Glomerular endothelial cell (primary cell): ENCODE data around the gene MRPL27. TPM values are rescaled to one million over a fixed set of nuclear protein-coding genes. Genes with fewer than 3 reads are reported as not detected.
"Not testable (repeated sequence)": the region's sequence is repeated elsewhere in the genome, so short reads cannot be mapped to it uniquely, and the experiment has no call there.

Experiments
- DNase-seq: peaks from one replicate; pipeline ENCODE4 v3.0.0-alpha.2; 2011; ENCODE audit warnings: low read depth, low spot score; ENCODE audit errors: extremely low read depth
- total RNA-seq: library from RNA; depleted of rRNA; stranded (reverse); fragments of >200 nt; gene quantifications from 2 replicates; pipeline ENCODE4 v1.2.3, GENCODE V29; 2015

The MRPL27 gene
- total RNA-seq, 1 donor from 2014 or later = 57.3 TPM

DNA sequence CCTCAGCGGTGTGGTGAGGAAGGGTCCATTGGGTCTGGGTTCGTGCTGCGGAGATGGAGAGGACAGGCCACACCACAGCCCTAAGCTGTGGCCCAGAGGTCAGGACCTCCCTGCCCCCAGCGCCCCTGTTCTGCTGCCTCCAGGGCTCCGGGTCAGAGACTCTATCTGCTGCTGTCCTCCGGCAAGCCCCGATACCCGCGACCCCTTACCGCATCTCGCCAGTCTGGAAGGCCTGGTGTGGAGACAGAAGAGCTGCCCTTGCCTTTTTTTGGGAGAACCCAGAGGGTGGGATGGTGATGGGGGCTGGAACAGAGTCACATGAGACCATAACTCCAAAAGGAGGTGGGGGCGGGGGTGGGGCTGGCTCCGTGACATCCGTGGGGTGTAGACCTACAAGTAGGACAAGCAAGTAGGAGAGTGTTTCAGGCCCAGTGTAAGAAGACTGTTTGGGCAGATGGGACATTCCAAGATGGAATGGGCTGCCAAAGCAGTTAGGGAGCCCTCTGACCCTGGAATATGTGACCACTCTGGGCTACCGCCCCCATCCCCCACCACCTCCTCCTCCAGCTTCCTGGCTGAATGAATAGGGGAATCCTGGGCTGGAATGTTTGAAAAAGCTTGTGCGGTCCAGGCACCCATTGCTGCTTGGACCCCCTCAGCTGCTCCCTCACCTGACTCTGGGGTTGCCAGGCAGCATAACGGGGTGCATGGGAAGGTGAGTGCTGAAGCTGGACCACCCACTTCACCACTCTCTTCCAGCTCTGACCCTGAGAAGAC lies 25.7 kb downstream of the MRPL27 start:
- DNase-seq = no peak

DNA sequence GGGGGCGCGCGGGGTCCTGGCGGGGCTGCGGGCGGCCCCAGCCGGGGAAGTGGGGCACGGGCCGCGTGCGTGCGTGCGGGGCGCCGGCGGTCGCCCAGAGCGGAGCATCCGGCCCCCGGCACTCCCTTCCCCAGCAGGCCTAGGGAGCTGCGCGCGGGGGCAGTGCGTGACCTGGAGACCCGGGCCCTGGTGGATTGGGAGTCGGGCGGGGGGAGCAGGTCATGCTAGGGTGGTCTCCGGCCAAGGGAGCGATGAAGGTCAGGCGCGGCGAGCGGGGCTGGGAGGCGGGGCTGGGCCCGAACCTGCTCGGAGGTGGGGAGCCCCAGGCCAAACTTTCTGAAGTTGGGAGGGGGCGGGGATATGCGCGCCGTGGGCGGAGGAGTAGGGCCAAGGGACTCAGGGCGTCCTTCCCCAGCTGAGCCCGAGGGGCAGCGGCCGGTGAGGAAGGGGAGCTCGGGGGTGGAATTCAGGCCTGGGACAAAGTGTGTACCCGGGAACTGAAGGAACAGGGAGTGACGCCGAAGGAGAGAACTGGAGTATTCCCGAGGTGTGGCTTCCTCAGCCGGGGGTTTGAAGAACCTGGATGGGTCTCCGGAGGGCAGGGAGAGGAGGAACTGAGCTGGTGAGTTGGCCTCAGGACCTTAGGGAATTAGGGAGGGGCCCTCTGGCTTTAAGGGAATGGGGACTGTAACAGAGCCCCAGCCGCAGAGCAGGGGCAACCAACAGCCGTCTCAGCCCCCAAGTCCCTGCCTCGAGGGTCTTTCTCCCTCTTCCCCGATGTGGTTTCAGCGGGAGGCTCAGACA lies 26.5 kb downstream of the MRPL27 start:
- DNase-seq = no peak

DNA sequence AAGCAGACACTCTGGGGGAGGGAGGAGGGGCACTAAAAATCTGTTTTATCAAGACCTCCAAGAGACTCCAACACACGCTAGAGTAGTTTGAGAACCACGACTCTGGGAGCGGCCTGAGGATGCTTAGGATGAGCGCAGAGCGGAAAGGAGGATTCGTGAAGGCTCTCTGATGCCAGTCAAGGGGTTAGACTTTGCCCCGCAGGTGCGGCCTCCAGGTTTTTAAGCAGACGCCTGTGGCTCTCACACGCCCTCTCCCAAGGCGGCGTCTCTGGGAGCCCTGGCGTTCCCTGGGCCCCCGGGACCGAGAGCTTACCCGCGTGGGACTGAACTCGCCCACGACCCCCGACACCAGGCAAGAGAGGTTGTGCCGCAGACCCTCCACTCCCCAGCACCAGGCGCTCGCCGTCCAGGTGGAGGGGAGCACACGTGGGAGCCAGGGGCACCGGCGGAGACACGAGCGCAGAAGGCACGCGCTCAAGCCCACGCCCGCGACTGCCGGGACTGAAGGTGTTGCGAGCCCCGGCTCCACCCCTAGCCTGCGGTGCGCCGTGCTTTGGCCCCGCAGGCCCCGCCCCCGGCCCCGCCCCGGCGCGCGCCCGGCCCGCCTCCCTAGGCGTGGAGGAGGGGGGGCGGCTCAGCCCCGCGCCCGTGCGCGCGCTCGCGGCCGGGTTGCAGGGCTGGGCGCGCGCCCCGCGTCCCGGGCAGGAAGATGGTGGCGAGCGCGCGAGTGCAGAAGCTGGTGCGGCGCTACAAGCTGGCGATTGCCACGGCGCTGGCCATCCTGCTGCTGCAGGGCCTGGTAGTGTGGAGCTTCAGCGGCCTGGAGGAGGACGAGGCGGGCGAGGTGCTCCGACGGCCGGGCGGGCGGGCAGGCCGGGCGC lies 27.3 kb downstream of the MRPL27 start, which contains the start of gene XYLT2:
TSS of gene XYLT2 (plus strand) at position 695 of the 881 bp plus-strand sequence. CDS start at position 710, 15 bp downstream.
- DNase-seq = no peak

DNA sequence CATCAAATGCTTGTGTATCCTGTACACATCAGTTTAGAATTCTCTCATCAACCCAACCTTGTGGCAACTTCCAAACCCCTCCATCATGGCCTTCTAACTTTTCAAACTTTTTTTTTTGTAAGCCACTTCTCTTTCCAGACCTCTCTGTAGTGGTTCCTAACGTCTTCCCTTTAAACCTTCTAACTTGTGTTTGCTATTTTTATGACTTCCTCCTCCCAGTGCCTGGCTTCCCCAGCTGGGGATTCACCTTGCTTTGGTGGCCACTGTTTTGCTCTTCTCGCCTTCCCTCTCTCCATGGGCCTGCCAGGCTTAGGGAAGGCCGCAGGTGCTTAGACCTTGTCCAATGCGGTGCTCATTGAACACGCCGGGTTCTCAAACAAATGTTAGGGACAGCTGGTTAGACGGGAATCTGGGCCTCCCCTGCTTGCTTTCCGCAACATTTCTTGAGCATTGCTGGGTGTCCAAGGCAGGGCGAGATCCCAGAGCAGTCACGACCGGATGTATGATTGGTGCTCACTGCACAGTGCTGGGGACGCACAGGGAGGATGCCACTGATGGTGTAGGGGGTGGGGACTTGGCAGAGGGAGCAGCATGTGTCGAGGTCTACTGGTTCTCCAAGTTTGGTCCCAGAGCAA lies 28.1 kb downstream of the MRPL27 start:
- DNase-seq = no peak

DNA sequence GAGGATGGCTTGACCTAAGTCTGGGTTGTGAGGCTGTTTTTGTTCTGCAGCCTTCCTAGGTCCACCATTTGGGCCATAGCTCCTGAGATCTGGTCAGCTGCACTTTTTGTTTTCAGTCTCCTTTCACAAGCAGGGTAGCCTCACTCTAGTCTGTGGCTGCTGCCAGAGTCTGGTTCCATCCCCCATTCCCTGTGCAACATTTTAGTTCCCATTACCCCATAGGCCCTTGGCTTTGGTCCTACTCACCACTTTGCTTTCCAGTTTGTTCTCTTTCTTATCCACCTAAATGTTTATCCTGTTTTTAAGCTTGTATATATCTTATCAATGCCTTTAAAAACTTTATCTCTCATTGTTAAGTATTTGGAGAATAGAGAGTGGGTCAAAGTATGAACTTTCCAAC lies 33.6 kb downstream of the MRPL27 start:
- DNase-seq = no peak

DNA sequence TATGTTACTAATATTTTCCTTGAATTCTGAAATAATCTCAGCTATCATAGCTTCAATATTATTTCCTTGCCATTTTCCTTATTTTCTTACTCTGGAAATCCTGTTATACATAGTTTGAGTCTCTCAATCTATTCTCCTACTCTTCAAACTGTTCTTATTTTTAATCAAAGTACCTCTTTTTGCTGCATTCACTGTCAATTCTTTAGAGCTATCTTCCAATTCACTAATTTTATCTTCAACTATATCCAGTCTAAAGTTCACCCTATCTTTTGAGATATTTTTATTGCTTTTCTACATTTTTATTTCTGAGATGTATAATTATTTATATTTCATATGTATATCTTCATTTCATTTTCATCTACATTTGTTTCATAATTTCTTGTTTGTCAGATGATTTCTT lies 34.3 kb downstream of the MRPL27 start:
- DNase-seq = no peak

DNA sequence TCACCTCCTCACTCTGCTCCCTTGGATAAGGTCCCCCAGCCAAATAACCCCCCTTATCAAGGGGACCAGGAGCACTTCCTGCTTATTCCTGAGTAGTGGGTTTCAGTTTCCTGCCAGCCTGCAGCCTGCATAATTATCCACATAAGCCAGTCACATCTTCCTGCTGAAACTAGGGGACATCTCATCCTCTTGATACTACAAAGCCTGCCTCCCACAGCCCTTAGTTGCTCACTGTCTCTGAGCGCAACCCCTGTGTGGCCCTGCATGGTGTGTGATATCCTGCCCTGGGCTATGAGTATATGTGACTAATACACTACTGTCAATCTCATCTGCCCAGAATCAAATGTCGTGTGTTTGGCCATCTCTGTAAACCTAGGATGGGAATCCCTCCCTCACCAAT lies 35.0 kb downstream of the MRPL27 start:
- no peak for DNase-seq

DNA sequence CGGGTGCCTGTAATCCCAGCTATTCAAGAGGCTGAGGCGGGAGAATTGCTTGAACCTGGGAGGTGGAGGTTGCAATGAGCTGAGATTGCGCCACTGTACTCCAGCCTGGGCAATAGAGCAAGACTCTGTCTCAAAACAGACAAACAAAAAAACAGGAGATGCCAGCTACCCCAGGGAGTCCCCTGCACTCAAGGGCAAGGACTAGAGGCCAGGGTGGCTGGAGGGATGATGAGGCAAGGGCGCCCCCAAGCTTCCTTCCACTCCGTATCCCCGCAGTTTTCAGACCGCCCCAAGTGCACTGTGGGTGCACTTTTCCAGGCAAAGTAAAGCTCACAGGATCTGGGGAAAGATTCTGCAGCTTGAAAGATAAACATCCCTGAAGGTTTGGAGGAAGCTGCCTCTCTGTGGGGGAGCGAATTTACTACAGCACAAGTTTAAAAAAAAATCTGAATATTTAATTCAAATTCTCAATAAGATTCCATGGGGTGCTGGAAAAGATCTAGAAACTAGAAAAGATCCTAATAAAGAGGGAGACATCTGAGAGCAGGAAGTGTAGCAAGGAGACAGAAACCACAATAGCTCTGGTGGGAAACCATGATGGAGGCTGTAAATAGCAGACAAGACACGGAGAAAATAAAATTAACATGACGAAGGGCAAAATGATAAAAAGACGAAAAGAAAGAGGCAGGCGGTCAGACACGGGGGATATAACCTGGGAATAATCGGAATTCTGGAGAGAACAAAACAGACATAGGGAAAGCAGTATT lies 39.5 kb downstream of the MRPL27 start:
- DNase-seq = not testable (repeated sequence)

DNA sequence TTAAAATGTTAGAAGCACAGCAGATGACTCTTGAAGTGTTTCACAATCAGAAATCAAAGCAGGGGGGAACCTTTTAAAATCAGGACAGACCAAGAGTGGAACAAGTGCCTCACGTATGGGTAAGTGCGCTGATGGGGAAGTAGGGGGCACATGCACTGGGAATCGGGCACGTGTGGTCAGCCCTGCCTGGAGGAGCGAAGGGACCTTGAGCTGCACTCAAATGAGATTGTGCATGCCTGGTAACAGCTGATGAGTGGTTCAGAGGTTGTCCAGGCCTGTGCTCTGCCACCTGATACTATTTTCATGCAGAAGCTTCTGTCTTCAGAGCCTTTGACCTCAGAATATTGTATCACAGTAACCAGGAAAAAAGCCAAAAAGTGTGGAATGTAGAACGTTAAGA lies 40.8 kb downstream of the MRPL27 start:
- no peak for DNase-seq

DNA sequence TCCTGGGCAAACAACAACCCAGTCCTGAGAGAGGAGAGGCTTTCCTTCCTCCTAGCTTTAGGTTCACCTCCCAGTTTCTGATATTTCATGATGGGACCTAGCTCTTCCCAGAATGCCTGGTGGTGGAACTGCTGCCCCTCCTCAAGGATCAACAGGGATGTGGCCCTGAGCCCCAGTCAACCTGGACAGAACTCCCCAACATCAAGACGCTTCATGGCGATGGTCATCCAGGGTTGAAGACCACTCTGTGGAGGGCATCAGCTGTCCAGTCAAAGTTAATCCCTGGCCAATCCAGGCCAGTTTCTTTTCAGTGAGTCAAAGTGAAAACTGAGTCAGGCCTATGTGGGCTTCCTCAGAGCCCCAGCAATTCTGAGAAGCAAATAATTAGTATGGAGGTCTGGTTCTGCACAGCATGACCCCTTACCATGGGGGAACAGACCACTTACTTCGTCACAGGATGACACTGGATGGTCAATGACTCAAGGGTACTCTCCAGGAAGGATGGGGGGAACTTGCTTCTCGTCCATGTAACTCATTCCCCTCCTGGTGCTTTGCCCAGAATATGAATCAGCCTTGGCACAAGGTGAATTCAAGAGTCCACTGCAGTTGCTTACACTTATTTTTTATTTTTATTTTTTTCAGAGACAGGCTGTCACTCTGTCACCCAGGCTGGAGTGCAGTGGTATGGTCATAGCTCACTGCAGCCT lies 41.7 kb downstream of the MRPL27 start:
- no peak for DNase-seq

DNA sequence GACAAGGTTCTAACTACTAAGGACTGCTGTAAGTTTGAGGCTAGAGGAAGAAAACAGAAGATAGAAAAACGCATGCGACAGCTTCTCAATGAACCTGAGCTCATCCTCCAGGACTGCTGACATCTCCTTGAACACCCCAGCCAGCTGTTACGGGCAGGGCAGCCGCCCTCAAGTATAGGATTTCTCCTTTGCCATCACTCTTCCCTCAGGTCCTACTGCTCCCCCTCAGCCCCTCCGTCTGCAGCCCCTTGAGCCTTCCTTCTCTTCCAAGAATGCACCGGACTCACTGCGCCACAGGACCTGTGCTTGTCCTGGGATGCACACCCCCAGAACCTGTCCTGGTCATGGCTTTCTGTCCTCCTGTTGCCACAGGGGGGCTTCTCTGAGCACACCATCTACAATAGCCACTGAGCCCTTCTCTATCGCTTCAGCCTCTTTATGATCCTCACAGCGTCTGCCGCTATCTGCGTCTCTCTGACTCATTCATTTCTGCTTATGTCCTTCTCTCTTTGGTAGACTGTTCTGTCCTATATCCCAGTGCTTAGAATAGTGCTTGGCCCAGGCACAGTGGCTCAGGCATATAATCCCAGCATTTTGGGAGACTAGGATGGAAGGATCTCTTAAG lies 42.7 kb downstream of the MRPL27 start:
- no peak for DNase-seq

DNA sequence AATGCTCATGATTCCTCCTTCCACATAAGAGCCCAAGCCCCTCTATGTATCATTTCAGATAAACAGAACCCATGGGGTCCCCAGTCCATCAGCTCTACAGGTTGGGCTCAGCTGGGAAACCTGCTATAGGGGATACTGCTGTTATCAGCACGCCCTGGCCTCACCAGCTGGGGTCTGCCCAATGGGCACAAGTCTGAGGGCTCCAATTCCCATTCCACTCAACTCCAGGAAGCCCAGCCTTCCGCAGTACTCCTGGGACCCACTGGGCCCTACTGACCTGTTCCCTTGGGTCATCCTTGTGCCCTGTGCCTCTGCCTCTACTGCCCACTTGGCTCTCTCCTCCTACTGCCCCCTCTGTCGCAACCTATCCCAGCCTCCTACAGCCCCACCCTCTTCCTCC lies 43.3 kb downstream of the MRPL27 start:
- no peak for DNase-seq

DNA sequence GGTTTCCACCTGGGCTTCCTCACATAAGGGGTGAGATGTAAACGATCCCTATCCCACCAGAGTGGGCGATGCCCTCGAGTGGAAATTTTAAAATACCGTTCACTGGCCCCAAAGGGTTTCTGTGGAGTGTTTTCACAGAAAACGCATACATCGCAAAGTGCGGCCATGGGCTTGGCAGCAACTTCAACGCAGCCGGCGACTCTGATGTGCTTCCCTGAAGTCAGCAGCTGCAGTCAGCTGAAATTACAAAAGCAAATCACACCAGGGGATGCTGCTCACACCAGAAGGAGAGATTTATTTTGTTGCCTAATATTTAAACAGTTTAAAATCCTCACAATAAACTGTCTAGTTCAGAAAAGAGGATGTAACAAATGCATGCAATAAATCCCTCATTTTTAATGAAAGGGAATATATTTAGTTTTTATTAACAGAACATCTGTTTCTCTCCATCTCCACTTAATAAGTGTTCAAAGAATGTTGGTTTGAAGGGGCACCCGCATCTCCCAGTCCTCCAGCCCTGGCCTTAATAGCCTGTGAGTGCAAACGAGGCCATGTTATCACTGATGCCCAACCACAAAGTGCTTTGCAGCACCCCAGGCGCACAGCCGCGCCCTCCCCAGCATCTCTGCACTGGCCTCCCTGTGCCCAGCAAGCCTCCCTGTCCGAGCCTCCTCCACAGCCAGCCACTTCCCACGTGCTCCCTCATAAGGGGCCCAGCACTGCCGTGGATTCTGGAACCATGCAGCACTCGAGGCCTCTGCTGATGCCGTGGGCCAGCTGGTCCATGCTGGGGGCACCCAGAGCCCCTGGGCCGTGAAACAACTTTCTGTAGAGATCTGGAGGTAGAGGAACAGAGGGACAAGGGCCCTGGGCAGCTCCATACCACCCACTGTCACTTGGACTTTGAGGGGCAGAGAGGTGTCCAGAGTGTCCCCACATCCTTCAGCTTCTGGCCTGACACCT lies 44.3 kb downstream of the MRPL27 start:
- DNase-seq = no peak

DNA sequence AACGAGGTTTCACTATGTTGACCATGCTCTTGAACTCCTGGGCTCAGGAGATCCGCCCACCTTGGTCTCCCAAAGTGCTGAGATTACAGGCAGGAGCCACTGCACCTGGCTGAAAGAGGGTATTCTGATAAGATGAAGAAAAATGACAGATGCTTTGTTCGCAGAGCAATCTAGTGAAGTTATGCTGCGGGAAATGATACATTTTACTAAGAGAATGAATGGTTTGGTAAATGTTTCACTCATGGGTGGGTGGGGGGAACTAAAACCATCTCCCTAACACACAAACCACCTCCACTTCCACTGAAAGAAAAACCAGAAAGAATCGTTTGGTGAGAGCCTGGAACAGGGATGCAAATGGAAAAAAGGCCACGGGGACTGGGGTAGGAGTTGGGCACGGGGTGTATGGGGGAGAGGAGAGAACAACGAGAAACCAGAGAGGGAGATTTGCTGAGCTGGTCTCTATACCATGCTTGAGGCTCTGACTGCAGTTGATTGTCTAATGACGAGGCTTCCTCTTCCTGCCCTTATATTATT lies 46.1 kb downstream of the MRPL27 start:
- no peak for DNase-seq

DNA sequence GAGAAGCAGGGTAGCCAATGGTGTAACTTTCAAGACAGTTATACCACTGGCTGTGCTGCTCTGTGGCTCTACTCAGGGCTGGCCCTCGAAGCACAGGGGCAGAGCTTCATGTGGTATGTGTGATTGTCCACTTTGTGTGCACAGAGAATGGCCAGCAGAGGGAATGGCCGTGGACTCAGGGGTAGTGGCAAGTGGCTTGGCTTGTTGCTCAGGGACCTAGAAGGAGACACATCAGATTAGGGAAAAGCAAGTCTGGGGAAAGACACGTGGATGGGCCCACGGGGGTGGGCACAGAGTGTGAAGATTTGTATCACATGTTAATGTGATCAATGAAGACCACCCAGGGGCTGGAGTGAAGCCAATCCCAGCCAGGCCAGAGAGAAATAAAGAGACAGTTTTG lies 47.1 kb downstream of the MRPL27 start:
- no peak for DNase-seq

DNA sequence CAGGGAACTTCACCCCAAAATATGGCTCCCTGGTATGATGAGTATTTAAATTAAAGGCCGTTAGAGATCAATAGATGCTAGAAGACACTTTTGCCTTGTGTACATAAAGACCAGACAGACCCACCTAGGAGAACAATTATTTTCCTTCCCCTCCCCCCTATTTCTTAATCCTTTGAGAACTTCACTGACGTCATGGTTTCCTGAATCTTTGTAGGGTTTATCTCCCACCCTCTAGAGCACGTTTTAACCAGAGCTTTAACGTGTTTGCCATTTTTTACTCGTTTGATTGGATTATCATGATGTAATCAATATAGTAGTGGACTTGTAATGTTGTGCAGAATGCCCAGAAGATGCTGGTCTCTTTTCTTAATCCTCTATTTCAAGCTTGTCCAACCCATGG lies 49.9 kb downstream of the MRPL27 start:
- no peak for DNase-seq

DNA sequence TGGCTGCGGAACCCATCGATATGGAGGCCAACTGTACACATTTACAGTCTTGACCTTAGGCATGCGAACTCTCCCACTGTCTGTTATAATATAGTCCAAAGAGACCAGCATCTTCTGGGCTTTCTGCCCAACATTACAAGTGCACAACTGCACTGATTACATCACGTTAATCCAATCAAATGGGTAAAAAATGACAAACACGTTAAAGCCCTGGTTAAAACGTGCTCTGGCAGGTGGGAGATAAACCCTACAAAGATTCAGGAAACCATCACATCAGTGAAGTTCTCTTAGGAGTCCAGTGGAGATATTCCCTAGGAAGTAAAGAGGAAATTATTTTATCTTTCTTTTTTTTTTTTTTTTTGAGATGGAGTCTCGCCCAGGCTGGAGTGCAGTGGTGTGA lies 50.7 kb downstream of the MRPL27 start:
- DNase-seq = no peak
